HG02970 (cell line): ENCODE measurements around the gene KMT2C.
"Not testable (repeated sequence)": the region's sequence is repeated elsewhere in the genome, so short reads cannot be mapped to it uniquely, and the experiment has no call there.

Experiments used
- ATAC-seq: cut with Tn5 transposase; IDR thresholded peaks from one replicate; pipeline ENCODE4 v1.9.1; 2021; ENCODE audit warnings: mild to moderate bottlenecking, moderate library complexity, moderate number of reproducible peaks; ENCODE audit not compliant: unreplicated experiment, low FRiP score

Gene KMT2C

GRCh38 chr7:152406491-152406890 lies 29.3 kb downstream of the KMT2C start:
- ATAC-seq, result no peak

- ATAC-seq, result not testable (repeated sequence)
These were observed 29.8 kb downstream of the KMT2C start for GRCh38 chr7:152406030-152406429.

- ATAC-seq, result no peak
These were observed 32.1 kb downstream of the KMT2C start for GRCh38 chr7:152403726-152404125.

- no peak for ATAC-seq
These were observed 33.2 kb downstream of the KMT2C start for GRCh38 chr7:152402384-152403250.

GRCh38 chr7:152399344-152399743 lies 36.5 kb downstream of the KMT2C start:
- no peak for ATAC-seq

GRCh38 chr7:152395112-152395511 lies 40.7 kb downstream of the KMT2C start:
- ATAC-seq, result no peak

- ATAC-seq, result not testable (repeated sequence)
These were observed 41.6 kb downstream of the KMT2C start for GRCh38 chr7:152394214-152394613.

GRCh38 chr7:152392254-152392653 lies 43.5 kb downstream of the KMT2C start:
- ATAC-seq, result no peak

GRCh38 chr7:152386136-152386764 lies 49.6 kb downstream of the KMT2C start:
- ATAC-seq, result not testable (repeated sequence)

GRCh38 chr7:152384235-152385200 lies 51.3 kb downstream of the KMT2C start:
- ATAC-seq, result not testable (repeated sequence)

GRCh38 chr7:152383341-152384234 lies 52.2 kb downstream of the KMT2C start:
- no peak for ATAC-seq

- ATAC-seq, result no peak
These were observed 53.6 kb downstream of the KMT2C start for GRCh38 chr7:152382244-152382643.

- not testable (repeated sequence) for ATAC-seq
These were observed 54.7 kb downstream of the KMT2C start for GRCh38 chr7:152380931-152381578.

GRCh38 chr7:152378497-152378896 lies 57.3 kb downstream of the KMT2C start:
- ATAC-seq, result not testable (repeated sequence)

GRCh38 chr7:152376716-152377484 lies 58.9 kb downstream of the KMT2C start:
- ATAC-seq, result not testable (repeated sequence)

- no peak for ATAC-seq
These were observed 65.5 kb downstream of the KMT2C start for GRCh38 chr7:152370297-152370696.

- no peak for ATAC-seq
These were observed 66.3 kb downstream of the KMT2C start for GRCh38 chr7:152369518-152369917.

GRCh38 chr7:152367170-152367569 lies 68.6 kb downstream of the KMT2C start:
- ATAC-seq, result no peak
